ENCODE data around the gene TSFM.

TSFM gene

GRCh38 chr12:57775563-57776246 lies 6.9 kb upstream of the TSFM start:
- TF ChIP-seq, protein P1, sequence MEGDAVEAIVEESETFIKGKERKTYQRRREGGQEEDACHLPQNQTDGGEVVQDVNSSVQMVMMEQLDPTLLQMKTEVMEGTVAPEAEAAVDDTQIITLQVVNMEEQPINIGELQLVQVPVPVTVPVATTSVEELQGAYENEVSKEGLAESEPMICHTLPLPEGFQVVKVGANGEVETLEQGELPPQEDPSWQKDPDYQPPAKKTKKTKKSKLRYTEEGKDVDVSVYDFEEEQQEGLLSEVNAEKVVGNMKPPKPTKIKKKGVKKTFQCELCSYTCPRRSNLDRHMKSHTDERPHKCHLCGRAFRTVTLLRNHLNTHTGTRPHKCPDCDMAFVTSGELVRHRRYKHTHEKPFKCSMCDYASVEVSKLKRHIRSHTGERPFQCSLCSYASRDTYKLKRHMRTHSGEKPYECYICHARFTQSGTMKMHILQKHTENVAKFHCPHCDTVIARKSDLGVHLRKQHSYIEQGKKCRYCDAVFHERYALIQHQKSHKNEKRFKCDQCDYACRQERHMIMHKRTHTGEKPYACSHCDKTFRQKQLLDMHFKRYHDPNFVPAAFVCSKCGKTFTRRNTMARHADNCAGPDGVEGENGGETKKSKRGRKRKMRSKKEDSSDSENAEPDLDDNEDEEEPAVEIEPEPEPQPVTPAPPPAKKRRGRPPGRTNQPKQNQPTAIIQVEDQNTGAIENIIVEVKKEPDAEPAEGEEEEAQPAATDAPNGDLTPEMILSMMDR (IDR thresholded peaks at IDR 0.05; ENCODE audit: low read depth, low read length, missing control alignments) = peak; percentile 37
- H3K4me3 ChIP-seq (ENCODE audit: low read depth, low read length) = no peak overlapping the region
- no peak for DNase-seq (ENCODE audit: low read depth)

DNA sequence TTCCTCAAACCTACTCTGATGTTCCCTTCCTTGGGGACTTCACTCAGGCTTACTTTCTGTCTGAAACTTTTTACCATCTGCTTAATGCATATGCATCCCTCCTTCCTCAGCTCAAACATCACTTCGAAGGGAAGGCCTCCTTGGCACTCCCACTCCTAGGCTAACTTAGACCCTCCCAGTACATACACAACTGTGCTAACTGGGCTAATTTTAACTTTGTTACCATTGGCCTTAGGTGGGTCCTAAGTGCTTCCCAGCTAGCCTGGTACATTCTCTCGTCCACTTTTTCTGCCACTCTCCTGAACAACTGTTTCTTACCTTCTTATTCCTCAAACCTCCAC lies 6.4 kb upstream of the TSFM start:
- H3K4me3 ChIP-seq (ENCODE audit: low read depth, low read length) = no peak overlapping the region
- TF ChIP-seq, protein P1 (IDR thresholded peaks at IDR 0.05; ENCODE audit: low read depth, low read length, missing control alignments) = no peak
- DNase-seq (ENCODE audit: low read depth) = no peak

DNA sequence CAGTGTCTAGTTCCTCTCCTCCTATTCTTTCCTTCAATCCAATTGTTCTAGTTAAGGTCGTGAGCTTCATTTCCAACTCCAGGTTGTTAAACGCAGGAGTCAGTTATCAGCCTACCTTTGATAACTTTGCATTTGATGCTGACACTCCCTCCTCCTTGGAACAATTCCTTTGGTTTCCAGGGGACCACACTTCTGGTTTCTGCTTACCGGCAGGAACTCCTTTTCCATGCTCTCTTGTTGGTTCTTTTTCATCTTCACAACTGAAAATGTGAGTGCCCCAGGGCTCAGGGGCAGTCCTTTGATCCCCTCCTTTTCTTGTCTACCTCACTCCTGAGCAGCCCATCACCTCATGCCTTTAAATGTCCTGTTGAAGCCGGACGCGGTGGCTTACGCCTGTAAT lies 5.2 kb upstream of the TSFM start:
- TF ChIP-seq, protein P1 (IDR thresholded peaks at IDR 0.05; ENCODE audit: low read depth, low read length, missing control alignments) = no peak
- no peak for DNase-seq (ENCODE audit: low read depth)
- H3K4me3 ChIP-seq (ENCODE audit: low read depth, low read length) = no peak overlapping the region

- TF ChIP-seq, protein P1 (IDR thresholded peaks at IDR 0.05; ENCODE audit: low read depth, low read length, missing control alignments) = no peak
- no peak overlapping the region for H3K4me3 ChIP-seq (ENCODE audit: low read depth, low read length)
- DNase-seq (ENCODE audit: low read depth) = no peak
Observed at GRCh38 chr12:57777911-57778310, 4.7 kb upstream of the TSFM start.

- no peak for DNase-seq (ENCODE audit: low read depth)
- no peak overlapping the region for H3K4me3 ChIP-seq (ENCODE audit: low read depth, low read length)
- TF ChIP-seq, protein P1 (IDR thresholded peaks at IDR 0.05; ENCODE audit: low read depth, low read length, missing control alignments) = no peak
Observed at GRCh38 chr12:57779736-57780135, 2.9 kb upstream of the TSFM start.

- no peak overlapping the region for H3K4me3 ChIP-seq (ENCODE audit: low read depth, low read length)
- no peak for DNase-seq (ENCODE audit: low read depth)
- TF ChIP-seq, protein P1 (IDR thresholded peaks at IDR 0.05; ENCODE audit: low read depth, low read length, missing control alignments) = no peak
Observed at GRCh38 chr12:57780284-57780897, 2.2 kb upstream of the TSFM start.

DNA sequence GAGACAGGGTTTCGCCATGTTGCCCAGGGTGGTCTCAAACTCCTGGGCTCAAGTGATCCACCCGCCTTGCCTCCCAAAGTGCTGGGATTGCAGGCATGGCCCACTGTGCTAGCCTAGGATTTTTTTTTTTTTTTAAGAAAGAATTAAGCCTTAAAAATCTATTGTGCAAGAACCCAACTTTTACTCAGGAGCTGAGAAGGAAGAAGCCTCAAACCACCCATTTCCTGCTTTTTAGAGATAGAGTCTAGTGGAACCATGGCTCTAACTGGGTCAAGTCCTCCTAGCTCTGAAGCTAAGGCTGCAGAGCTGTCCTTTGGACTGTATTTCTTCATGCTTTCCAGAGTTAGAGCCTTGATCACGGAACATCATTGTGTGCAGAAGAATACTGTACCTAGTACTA lies 1.3 kb upstream of the TSFM start:
- TF ChIP-seq, protein P1 (IDR thresholded peaks at IDR 0.05; ENCODE audit: low read depth, low read length, missing control alignments) = no peak
- no peak for DNase-seq (ENCODE audit: low read depth)
- no peak overlapping the region for H3K4me3 ChIP-seq (ENCODE audit: low read depth, low read length)
